ENCODE results near the gene MGAT3. TPM values are rescaled to one million over a fixed set of nuclear protein-coding genes. Genes with fewer than 3 reads are reported as not detected.
A peak's percentile ranks its signal among the peaks of the same experiment; 100 is the strongest.

The MGAT3 gene
- polyA plus RNA-seq, 3 donors = 0.03 TPM; not detected in 2

DNA sequence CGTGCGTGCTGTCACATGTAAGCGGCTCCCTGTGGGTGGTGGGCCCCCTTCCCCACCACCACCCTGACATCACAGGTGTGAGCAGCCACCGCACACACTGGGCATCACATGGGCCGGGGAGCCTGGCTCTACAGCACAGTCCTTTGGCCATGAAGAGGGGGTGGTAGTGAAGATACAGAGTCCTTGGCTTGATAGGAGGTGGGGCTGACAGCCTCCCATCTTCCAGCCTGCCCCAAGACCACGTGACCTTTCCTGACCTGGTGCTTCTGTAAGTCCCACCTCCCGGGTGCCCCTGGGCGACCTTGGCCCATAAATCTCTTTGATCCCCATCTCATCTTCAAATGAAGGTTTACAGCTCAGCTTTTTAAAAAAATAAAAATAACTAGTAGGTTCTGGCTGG, 21.2 kb upstream of the MGAT3 start:
- 96% methylated on average over 4 of the region's 8 CpGs for WGBS (ENCODE audit: insufficient coverage)
- no peaks in the 10 kb centered on the region for H4K20me1 ChIP-seq (ENCODE audit: insufficient read depth, low read length)
- H3K9me3 ChIP-seq (replicated peaks in 1 of 2; ENCODE audit: control insufficient read depth in 1 of 2, insufficient read depth in 1 of 2, low read length in 2 of 2) = no peaks in the 10 kb centered on the region
- H3K27ac Mint-ChIP-seq = no peak overlapping the region
- no peak overlapping the region for H3K4me3 Mint-ChIP-seq
- H3K4me2 ChIP-seq (replicated peaks; ENCODE audit: extremely low read depth, low read length, poor library complexity, severe bottlenecking) = no peak overlapping the region
- intact Hi-C loops (cut with micrococcal nuclease) = no loop called here
- peaks cover 49% of the 10 kb centered on the region for H3K4me1 Mint-ChIP-seq
- TF ChIP-seq, protein P1, sequence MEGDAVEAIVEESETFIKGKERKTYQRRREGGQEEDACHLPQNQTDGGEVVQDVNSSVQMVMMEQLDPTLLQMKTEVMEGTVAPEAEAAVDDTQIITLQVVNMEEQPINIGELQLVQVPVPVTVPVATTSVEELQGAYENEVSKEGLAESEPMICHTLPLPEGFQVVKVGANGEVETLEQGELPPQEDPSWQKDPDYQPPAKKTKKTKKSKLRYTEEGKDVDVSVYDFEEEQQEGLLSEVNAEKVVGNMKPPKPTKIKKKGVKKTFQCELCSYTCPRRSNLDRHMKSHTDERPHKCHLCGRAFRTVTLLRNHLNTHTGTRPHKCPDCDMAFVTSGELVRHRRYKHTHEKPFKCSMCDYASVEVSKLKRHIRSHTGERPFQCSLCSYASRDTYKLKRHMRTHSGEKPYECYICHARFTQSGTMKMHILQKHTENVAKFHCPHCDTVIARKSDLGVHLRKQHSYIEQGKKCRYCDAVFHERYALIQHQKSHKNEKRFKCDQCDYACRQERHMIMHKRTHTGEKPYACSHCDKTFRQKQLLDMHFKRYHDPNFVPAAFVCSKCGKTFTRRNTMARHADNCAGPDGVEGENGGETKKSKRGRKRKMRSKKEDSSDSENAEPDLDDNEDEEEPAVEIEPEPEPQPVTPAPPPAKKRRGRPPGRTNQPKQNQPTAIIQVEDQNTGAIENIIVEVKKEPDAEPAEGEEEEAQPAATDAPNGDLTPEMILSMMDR (IDR thresholded peaks at IDR 0.05) = no peak
- peaks cover 0 to 4% (median 3%) of the 10 kb centered on the region in 3 donors for H3K27me3 Mint-ChIP-seq (ENCODE audit: low read depth in 3 of 3)
- no peaks in the 10 kb centered on the region for H3K79me2 ChIP-seq (ENCODE audit: insufficient read depth, low read length)
- no peak overlapping the region for H3K27ac ChIP-seq (ENCODE audit: low read depth in 1 of 2, low read length in 2 of 2)
- no peak overlapping the region for H3K9ac ChIP-seq (ENCODE audit: insufficient read depth, low read length, poor library complexity, severe bottlenecking)
- H3K4me3 ChIP-seq (replicated peaks in 1 of 3; ENCODE audit: low read depth in 2 of 3, low read length in 3 of 3) = no peak overlapping the region
- peaks cover 24 to 45% of the 10 kb centered on the region in 2 donors for H3K36me3 Mint-ChIP-seq
- H2AFZ ChIP-seq (ENCODE audit: insufficient read depth, low read depth, low read length, poor library complexity, severe bottlenecking) = no peak overlapping the region
- no peaks in the 10 kb centered on the region for H3K9me3 Mint-ChIP-seq
- H3K36me3 ChIP-seq (replicated peaks in 1 of 2; ENCODE audit: control insufficient read depth in 1 of 2, insufficient read depth in 2 of 2, low read length in 2 of 2) = peaks cover 31 to 42% of the 10 kb centered on the region in 2 donors
- H3K4me1 ChIP-seq (ENCODE audit: control insufficient read depth in 1 of 2, insufficient read depth in 2 of 2, low read length in 2 of 2) = peaks cover 35 to 47% of the 10 kb centered on the region in 2 donors
- no peak for DNase-seq
- H3K27me3 ChIP-seq (ENCODE audit: control insufficient read depth in 2 of 2, insufficient read depth in 2 of 2, low read length in 2 of 2) = no peaks in the 10 kb centered on the region

DNA sequence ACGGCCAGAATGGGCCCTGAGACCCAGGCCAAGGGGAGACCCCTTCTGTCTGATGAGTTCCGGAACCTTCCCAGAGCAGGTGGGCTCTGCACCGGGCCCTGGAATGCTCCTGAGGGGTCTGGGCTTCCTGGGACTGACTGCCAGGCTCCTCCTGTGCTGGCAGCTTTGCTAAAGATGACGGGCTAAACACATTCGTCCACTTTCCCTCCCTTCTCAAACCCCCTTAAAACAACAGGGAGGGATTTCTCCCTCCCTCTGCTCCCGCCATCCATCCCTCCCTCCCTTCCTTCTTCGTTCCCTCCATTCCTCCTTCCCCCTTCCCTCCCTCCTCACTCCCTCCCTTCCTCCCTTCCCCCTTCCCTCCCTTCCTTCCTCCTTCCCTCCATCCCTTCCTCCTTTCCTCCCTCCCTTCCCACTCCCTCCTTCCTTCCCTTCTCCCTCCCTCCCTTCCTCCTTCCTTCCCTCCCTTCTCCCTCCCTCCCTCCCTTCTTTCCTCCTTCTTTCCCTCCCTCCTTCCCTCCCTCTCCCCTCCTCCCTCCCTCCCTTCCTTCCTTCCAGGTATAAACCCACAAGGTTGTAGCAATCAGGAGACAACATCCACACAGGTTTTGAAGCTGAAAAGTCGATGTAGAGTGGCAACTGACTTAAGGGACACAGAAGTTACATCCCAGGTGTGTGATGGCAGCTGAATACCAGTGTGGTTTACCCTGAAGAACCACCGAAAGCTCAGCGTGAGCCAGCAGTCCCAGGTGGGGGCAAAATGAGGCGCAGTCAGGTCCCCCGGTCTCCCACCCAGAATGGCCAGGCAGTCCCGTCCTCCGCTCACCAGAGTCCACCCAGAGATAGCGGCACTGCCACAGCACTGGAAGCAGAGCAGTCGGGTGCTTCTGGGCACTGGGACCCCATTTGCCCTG, 18.8 kb upstream of the MGAT3 start:
- no peak for DNase-seq
- no peaks in the 10 kb centered on the region for H3K79me2 ChIP-seq (ENCODE audit: insufficient read depth, low read length)
- H3K27ac ChIP-seq (ENCODE audit: low read depth in 1 of 2, low read length in 2 of 2) = peak overlapping the region; percentile 58 to 85
- Mint-ChIP-seq H3K27me3 (ENCODE audit: low read depth in 3 of 3) (peaks cover 0 to 4% (median 3%) of the 10 kb centered on the region in 3 donors), H3K9me3 (no peaks in the 10 kb centered on the region), H3K27ac (peak overlapping the region; percentile 87 to 98 (median 93)), H3K4me3 (peak overlapping the region in 1 of 2 donors; percentile 68), H3K36me3 (peaks cover 5 to 20% of the 10 kb centered on the region in 2 donors), H3K4me1 (peaks cover 33% of the 10 kb centered on the region)
- TF ChIP-seq, protein P1 (IDR thresholded peaks at IDR 0.05) = no peak
- peak overlapping the region in 1 of 3 experiments; percentile 68 for H3K4me3 ChIP-seq (replicated peaks in 1 of 3; ENCODE audit: low read depth in 2 of 3, low read length in 3 of 3)
- WGBS (ENCODE audit: insufficient coverage) = 54% methylated on average over 14 of the region's 16 CpGs
- intact Hi-C loops (cut with micrococcal nuclease) = no loop called here
- no peaks in the 10 kb centered on the region for H3K27me3 ChIP-seq (ENCODE audit: control insufficient read depth in 2 of 2, insufficient read depth in 2 of 2, low read length in 2 of 2)
- H3K4me2 ChIP-seq (replicated peaks; ENCODE audit: extremely low read depth, low read length, poor library complexity, severe bottlenecking) = peak overlapping the region; percentile 80
- peak overlapping the region; percentile 79 for H2AFZ ChIP-seq (ENCODE audit: insufficient read depth, low read depth, low read length, poor library complexity, severe bottlenecking)
- no peaks in the 10 kb centered on the region for H3K9me3 ChIP-seq (replicated peaks in 1 of 2; ENCODE audit: control insufficient read depth in 1 of 2, insufficient read depth in 1 of 2, low read length in 2 of 2)
- H4K20me1 ChIP-seq (ENCODE audit: insufficient read depth, low read length) = no peaks in the 10 kb centered on the region
- peaks cover 9 to 17% of the 10 kb centered on the region in 2 donors for H3K36me3 ChIP-seq (replicated peaks in 1 of 2; ENCODE audit: control insufficient read depth in 1 of 2, insufficient read depth in 2 of 2, low read length in 2 of 2)
- H3K4me1 ChIP-seq (ENCODE audit: control insufficient read depth in 1 of 2, insufficient read depth in 2 of 2, low read length in 2 of 2) = peaks cover 24 to 31% of the 10 kb centered on the region in 2 donors
- H3K9ac ChIP-seq (ENCODE audit: insufficient read depth, low read length, poor library complexity, severe bottlenecking) = peak overlapping the region; percentile 61
